Neuronal stem cell (in vitro differentiated cells): Measurements from ENCODE around the gene HAP1.
"Not testable (repeated sequence)": the region's sequence is repeated elsewhere in the genome, so short reads cannot be mapped to it uniquely, and the experiment has no call there.

ENCODE experiments used
- DNase-seq: peaks from one replicate; pipeline ENCODE4 v3.0.0-alpha.2; 2013; ENCODE audit warnings: low spot score
- H2AFZ ChIP-seq: one replicate; pipeline ENCODE4 v1.6.1; 2013; ENCODE audit warnings: mild to moderate bottlenecking, low read length, inconsistent platforms
- H2AK5ac ChIP-seq: 2 replicates; pipeline ENCODE4 v1.6.1; 2013; ENCODE audit warnings: low read depth, mild to moderate bottlenecking, inconsistent platforms, low read length, moderate library complexity, mixed read lengths
- H2BK120ac ChIP-seq: 2 replicates; pipeline ENCODE4 v1.6.1; 2013; ENCODE audit warnings: low read depth, mild to moderate bottlenecking, inconsistent platforms, low read length, moderate library complexity, mixed read lengths
- H2BK12ac ChIP-seq: one replicate; pipeline ENCODE4 v1.6.1; 2013; ENCODE audit warnings: low read length, inconsistent platforms
- H2BK15ac ChIP-seq: 2 replicates; pipeline ENCODE4 v1.6.1; 2013; ENCODE audit warnings: mild to moderate bottlenecking, low read length, inconsistent platforms, mixed read lengths
- H2BK5ac ChIP-seq: one replicate; pipeline ENCODE4 v1.6.1; 2013; ENCODE audit warnings: inconsistent platforms, mild to moderate bottlenecking, low read length, moderate library complexity
- H3K14ac ChIP-seq: one replicate; pipeline ENCODE4 v1.6.1; 2013; ENCODE audit warnings: low read length, inconsistent platforms
- H3K18ac ChIP-seq: 2 replicates; pipeline ENCODE4 v1.6.1; 2013; ENCODE audit warnings: low read length, inconsistent platforms
- H3K23ac ChIP-seq: 2 replicates; pipeline ENCODE4 v1.6.1; 2013; ENCODE audit warnings: low read depth, mild to moderate bottlenecking, mixed read lengths, low read length, inconsistent platforms; ENCODE audit not compliant: poor library complexity
- H3K27ac ChIP-seq: replicated peaks from 3 replicates; pipeline ENCODE4 v1.5.1; 2013; ENCODE audit warnings: low read length, inconsistent platforms
- H3K27me3 ChIP-seq, 3 experiments: 2 replicates each; pipeline ENCODE4 v1.6.1; 2013; ENCODE audit warnings: low read length in 3 of 3, mild to moderate bottlenecking in 2 of 3, inconsistent platforms in 1 of 3, low read depth in 1 of 3, mixed read lengths in 1 of 3, moderate library complexity in 1 of 3; ENCODE audit not compliant: control insufficient read depth in 3 of 3, insufficient read depth in 3 of 3
- H3K36me3 ChIP-seq, 2 donors: replicated peaks in 1 of 2; 2 replicates each; pipeline ENCODE4 v1.6.1; 2013; ENCODE audit warnings: low read length in 2 of 2; ENCODE audit not compliant: control insufficient read depth in 2 of 2, insufficient read depth in 2 of 2
- H3K4ac ChIP-seq: 2 replicates; pipeline ENCODE4 v1.6.1; 2013; ENCODE audit warnings: inconsistent platforms, mild to moderate bottlenecking, low read length, moderate library complexity
- H3K4me1 ChIP-seq, 2 donors: 1 replicate in 1 of 2; 2 replicates in 1 of 2; pipeline ENCODE4 v1.6.1; 2013; ENCODE audit warnings: low read length in 2 of 2, low read depth in 1 of 2; ENCODE audit not compliant: control insufficient read depth in 2 of 2, insufficient read depth in 1 of 2
- H3K4me2 ChIP-seq: one replicate; pipeline ENCODE4 v1.6.1; 2013; ENCODE audit warnings: mild to moderate bottlenecking, low read length, inconsistent platforms; ENCODE audit not compliant: insufficient read depth, poor library complexity, severe bottlenecking
- H3K4me3 ChIP-seq, 2 donors: 2 replicates each; pipeline ENCODE4 v1.5.1; 2013; ENCODE audit warnings: low read length in 2 of 2, mild to moderate bottlenecking in 2 of 2, inconsistent platforms in 1 of 2, moderate library complexity in 1 of 2
- H3K79me1 ChIP-seq: one replicate; pipeline ENCODE4 v1.6.1; 2013; ENCODE audit warnings: low read depth, mild to moderate bottlenecking, inconsistent platforms, low read length, moderate library complexity
- H3K9ac ChIP-seq: one replicate; pipeline ENCODE4 v1.6.1; 2013; ENCODE audit warnings: mild to moderate bottlenecking, low read depth, low read length, inconsistent platforms; ENCODE audit not compliant: poor library complexity
- H3K9me3 ChIP-seq, 2 donors: replicated peaks in 1 of 2; 2 replicates each; pipeline versions ENCODE3 to v1.6.1; 2013; ENCODE audit warnings: low read length in 2 of 2, mild to moderate bottlenecking in 2 of 2, inconsistent platforms in 1 of 2, low read depth in 1 of 2, mixed read lengths in 1 of 2, moderate library complexity in 1 of 2; ENCODE audit not compliant: control insufficient read depth in 2 of 2, insufficient read depth in 1 of 2
- H4K8ac ChIP-seq: one replicate; pipeline ENCODE4 v1.6.1; 2013; ENCODE audit warnings: low read depth, mild to moderate bottlenecking, inconsistent platforms, low read length, moderate library complexity
- H4K91ac ChIP-seq: one replicate; pipeline ENCODE4 v1.6.1; 2013; ENCODE audit warnings: low read length, low read depth, mild to moderate bottlenecking, inconsistent platforms; ENCODE audit not compliant: poor library complexity
- WGBS, 2 donors: extraction: QIAGEN DNeasy Blood & Tissue Kit; methylation state at CpG; one replicate each; pipeline ENCODE4 v1.1.7; 2013; ENCODE audit warnings: missing lambda C conversion rate in 2 of 2, mixed read lengths in 1 of 2; ENCODE audit not compliant: insufficient read length in 2 of 2, insufficient replicate concordance in 1 of 2; ENCODE audit errors: extremely low coverage in 2 of 2; 5-methylcytosine and 5-hydroxymethylcytosine counted together

HAP1 gene

GRCh38 chr17:41686281-41686680 lies 48.2 kb downstream of the HAP1 start:
- no peak overlapping the region for H3K4me3 ChIP-seq
- H3K27me3 ChIP-seq = no peaks in the 10 kb centered on the region
- no peak overlapping the region for H3K14ac ChIP-seq
- H2BK12ac ChIP-seq = no peak overlapping the region
- DNase-seq = no peak
- no peaks in the 10 kb centered on the region for H3K9me3 ChIP-seq
- H2BK5ac ChIP-seq = no peak overlapping the region
- no peak overlapping the region for H3K4ac ChIP-seq
- no peak overlapping the region for H3K23ac ChIP-seq
- H3K27ac ChIP-seq = no peak overlapping the region
- H2BK15ac ChIP-seq = no peak overlapping the region
- H3K18ac ChIP-seq = no peak overlapping the region
- no peak overlapping the region for H2AFZ ChIP-seq
- no peak overlapping the region for H3K9ac ChIP-seq
- no peak overlapping the region for H3K4me2 ChIP-seq
- no peak overlapping the region for H4K8ac ChIP-seq
- no peak overlapping the region for H2AK5ac ChIP-seq
- no peak overlapping the region for H4K91ac ChIP-seq
- WGBS, 2 donors = no CpG with 5 or more reads among the region's 4 CpGs
- H3K4me1 ChIP-seq = peaks cover 13 to 15% of the 10 kb centered on the region in 2 donors
- no peak overlapping the region for H2BK120ac ChIP-seq
- H3K79me1 ChIP-seq = peaks cover 7% of the 10 kb centered on the region
- peaks cover 13 to 20% of the 10 kb centered on the region in 2 donors for H3K36me3 ChIP-seq

DNA sequence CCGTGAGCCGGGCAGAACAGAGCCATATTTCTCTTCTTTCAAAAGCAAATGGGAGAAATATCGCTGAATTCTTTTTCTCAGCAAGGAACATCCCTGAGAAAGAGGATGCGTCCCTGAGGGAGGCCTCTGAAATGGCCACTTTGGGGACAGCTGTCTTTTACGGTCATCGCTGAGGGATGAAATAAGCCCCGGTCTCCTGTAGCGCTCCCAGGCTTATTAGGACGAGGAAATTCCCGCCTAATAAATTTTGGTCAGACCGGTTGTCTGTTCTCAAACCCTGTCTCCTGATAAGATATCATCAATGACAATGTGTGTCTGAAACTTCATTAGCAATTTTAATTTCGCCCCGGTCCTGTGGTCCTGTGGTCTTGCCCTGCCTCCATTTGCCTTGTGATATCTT lies 48.7 kb downstream of the HAP1 start:
- no CpG with 5 or more reads among the region's 13 CpGs for WGBS, 2 donors
- H3K9ac ChIP-seq, H3K79me1 ChIP-seq, H2BK120ac ChIP-seq, H4K8ac ChIP-seq, H2AK5ac ChIP-seq, H3K9me3 ChIP-seq, H3K4me3 ChIP-seq, H3K14ac ChIP-seq, H3K4me2 ChIP-seq, H2AFZ ChIP-seq, H3K27me3 ChIP-seq, H4K91ac ChIP-seq, DNase-seq, H2BK12ac ChIP-seq, H3K23ac ChIP-seq, H2BK5ac ChIP-seq, H2BK15ac ChIP-seq, H3K27ac ChIP-seq, H3K4ac ChIP-seq, H3K18ac ChIP-seq: not testable (repeated sequence)
- H3K36me3 ChIP-seq = peaks cover 8 to 14% of the 10 kb centered on the region in 2 donors
- peaks cover 13 to 15% of the 10 kb centered on the region in 2 donors for H3K4me1 ChIP-seq

DNA sequence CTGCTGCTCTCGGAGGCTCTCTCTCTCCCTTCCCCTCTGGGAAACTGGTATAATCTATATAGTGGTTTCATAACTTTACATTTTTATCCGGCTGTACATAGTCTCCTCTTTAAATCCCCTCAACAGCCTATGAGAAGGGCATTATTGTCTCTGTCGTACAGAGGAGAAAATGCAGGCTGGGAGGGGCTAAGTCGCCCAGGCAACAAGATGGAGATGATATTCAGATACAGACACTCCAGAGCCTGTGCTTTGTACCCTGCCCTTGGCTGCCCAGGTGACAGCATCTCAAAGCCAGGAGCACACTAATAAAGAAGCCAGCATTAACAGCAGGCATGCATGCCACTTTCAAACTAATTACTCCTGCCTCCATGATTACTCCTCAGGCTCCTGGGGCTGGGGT lies 50.4 kb downstream of the HAP1 start:
- no peak overlapping the region for H3K4me2 ChIP-seq
- no peak overlapping the region for H2BK120ac ChIP-seq
- H3K9me3 ChIP-seq = no peaks in the 10 kb centered on the region
- H3K79me1 ChIP-seq = peaks cover 2% of the 10 kb centered on the region
- no peak overlapping the region for H3K18ac ChIP-seq
- no peak overlapping the region for H3K4me3 ChIP-seq
- no peak overlapping the region for H4K91ac ChIP-seq
- H2AK5ac ChIP-seq = peak overlapping the region; percentile 12
- no peak overlapping the region for H2BK15ac ChIP-seq
- no peak overlapping the region for H3K23ac ChIP-seq
- H3K4ac ChIP-seq = no peak overlapping the region
- no peak overlapping the region for H3K27ac ChIP-seq
- no peak overlapping the region for H2BK12ac ChIP-seq
- no peaks in the 10 kb centered on the region for H3K36me3 ChIP-seq
- H2AFZ ChIP-seq = peak overlapping the region; percentile 21
- no peak overlapping the region for H2BK5ac ChIP-seq
- H3K9ac ChIP-seq = no peak overlapping the region
- no peaks in the 10 kb centered on the region for H3K27me3 ChIP-seq
- no peak for DNase-seq
- WGBS, 2 donors = no CpG with 5 or more reads among the region's 4 CpGs
- no peak overlapping the region for H3K14ac ChIP-seq
- H4K8ac ChIP-seq = no peak overlapping the region
- peaks cover 13 to 14% of the 10 kb centered on the region in 2 donors for H3K4me1 ChIP-seq

- H3K36me3 ChIP-seq = no peaks in the 10 kb centered on the region
- no peak overlapping the region for H2AK5ac ChIP-seq
- H3K9ac ChIP-seq = no peak overlapping the region
- peak overlapping the region; percentile 15 for H3K4me2 ChIP-seq
- peak overlapping the region; percentile 34 for H3K27ac ChIP-seq
- H4K8ac ChIP-seq = no peak overlapping the region
- DNase-seq = no peak
- no peaks in the 10 kb centered on the region for H3K27me3 ChIP-seq
- no CpG with 5 or more reads among the region's 8 CpGs for WGBS, 2 donors
- H3K9me3 ChIP-seq = no peaks in the 10 kb centered on the region
- H2AFZ ChIP-seq = peak overlapping the region; percentile 21
- no peak overlapping the region for H3K18ac ChIP-seq
- no peak overlapping the region for H2BK12ac ChIP-seq
- no peak overlapping the region for H2BK120ac ChIP-seq
- no peak overlapping the region for H3K4ac ChIP-seq
- no peak overlapping the region for H3K23ac ChIP-seq
- no peak overlapping the region for H2BK5ac ChIP-seq
- no peaks in the 10 kb centered on the region for H3K79me1 ChIP-seq
- H3K14ac ChIP-seq = no peak overlapping the region
- H2BK15ac ChIP-seq = no peak overlapping the region
- no peak overlapping the region for H4K91ac ChIP-seq
- no peak overlapping the region for H3K4me3 ChIP-seq
- H3K4me1 ChIP-seq = peaks cover 14 to 15% of the 10 kb centered on the region in 2 donors
These were observed 50.9 kb downstream of the HAP1 start for GRCh38 chr17:41683441-41684007.
